ENCODE results near the gene LPIN2.

- no peak for TF ChIP-seq CTCF (IDR thresholded peaks at IDR 0.05; ENCODE audit: low read depth, low read length, poor library complexity, severe bottlenecking)
- TF ChIP-seq EZH2phosphoT487 (IDR thresholded peaks at IDR 0.05; ENCODE audit: borderline replicate concordance, low read length): no peak
These were observed 18.8 kb downstream of the LPIN2 start for GRCh38 chr18:2994020-2994589.

Measured in DOHH2 (cell line).